GM19099 (cell line): ENCODE measurements around the gene ATXN10.
A peak's percentile ranks its signal among the peaks of the same experiment; 100 is the strongest.

Experiments
- POLR2A ChIP-seq: IDR thresholded peaks from 3 replicates; pipeline ENCODE4 v1.6.1; 2011; ENCODE audit warnings: low read depth; ENCODE audit not compliant: insufficient read length; ENCODE audit errors: extremely low read depth

The ATXN10 gene

DNA sequence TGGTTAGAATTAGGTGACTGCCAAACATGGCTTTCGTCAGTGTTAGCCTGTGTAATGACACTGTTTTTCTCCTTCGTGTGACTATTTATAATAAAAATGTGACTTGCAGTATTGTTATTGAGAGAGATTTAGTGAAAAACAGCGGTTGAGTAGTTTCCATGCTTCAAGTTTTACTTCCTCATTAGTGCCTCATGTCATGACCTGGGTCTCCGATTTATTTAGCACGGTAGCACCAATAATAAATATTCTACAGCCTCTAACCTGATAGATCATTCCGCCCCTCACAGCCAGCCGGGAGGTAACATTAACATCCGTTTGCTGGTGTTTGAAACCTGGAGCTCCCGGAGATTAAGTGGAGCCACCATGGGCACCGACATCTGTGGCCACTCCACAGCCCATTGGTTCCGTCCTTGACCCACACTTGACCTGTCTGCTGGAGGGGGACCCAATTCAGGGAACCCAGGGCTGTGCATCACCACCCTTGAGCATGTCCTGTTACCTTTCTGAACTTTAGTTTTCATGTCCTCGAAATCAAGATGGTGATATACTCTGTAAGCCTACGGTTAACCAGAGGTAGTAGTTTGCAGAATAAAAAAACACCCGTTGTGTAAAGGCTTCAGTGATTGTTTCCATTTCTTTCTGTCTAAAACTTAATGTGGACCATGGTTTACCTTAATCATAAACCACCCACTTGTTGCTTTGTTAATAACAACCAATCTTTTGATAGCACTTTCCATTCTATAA is 104.1 kb downstream of the ATXN10 start:
- TF ChIP-seq POLR2A: peak; percentile 38

DNA sequence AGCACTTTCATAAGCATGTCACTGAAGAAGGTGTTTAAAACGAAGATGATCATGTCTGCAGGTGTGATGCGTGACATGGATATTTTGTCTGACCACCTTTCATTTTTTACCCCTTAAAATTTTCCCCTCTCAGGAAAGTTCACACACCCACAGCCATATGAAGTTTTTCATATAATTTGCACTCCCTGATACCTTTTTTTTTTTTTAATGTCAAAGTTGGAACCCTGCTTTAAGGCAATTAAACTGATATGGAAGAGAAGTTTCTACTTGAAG is 104.6 kb downstream of the ATXN10 start:
- no peak for TF ChIP-seq POLR2A

DNA sequence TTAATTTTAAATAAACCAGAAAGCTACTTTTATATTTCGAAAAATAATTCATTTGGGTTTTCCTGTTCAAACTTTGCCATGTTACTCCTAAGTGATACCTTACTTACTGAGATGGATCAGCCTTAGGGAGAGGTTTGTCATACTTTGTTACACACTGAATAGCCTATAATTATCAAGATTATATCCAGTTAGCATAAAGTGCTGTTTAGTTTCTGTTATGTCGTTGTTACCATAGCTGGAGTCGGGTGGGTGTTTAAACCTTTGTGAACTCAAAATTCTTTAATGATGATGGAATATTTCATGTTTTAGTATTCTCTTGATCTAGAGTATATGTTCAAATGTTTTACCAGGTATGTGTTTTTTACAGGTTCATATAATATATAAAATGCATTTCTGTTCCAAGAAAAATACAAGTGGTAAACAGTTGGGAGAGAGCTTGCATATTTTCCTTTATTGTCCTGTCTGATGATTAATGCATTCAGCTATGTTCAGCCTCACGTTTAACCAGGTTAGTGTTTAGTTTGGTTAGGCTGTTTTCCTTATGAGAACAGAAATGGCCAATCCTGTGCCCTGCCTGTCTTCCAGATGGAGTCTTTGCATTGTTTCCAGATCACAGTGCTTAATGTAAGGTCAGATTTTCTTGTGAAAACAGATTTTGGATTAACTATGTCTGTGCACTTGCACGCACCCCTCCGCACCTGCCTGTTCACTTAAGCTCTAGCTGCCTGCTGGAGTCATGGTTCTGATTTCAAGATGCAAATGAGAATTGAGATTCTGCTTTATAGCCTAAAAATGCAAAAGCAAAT is 105.6 kb downstream of the ATXN10 start:
- no peak for TF ChIP-seq POLR2A

DNA sequence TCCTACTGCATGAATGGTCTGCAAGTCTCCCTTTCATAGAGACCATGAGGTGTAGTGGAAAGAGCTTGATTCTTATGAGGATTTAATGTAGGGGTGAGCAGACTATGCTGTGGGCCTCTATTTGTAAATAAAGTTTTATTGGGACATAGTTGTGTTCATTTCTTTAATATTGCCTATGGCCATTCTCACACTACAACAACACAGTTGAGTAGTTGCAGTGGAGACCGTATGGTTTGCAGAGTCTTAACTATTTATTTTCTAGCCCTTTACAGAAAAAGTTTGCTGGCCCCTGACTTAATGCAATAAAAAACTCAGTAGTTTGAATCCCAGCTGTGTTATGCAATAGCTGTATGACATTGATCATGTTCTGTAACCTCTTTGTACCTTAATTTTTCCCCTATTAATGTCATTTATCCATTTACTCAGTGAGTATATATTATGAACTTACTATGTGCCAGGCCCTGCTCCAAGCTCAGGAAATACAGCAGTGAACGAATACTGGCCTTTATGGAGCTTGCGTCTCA is 106.3 kb downstream of the ATXN10 start:
- no peak for TF ChIP-seq POLR2A

DNA sequence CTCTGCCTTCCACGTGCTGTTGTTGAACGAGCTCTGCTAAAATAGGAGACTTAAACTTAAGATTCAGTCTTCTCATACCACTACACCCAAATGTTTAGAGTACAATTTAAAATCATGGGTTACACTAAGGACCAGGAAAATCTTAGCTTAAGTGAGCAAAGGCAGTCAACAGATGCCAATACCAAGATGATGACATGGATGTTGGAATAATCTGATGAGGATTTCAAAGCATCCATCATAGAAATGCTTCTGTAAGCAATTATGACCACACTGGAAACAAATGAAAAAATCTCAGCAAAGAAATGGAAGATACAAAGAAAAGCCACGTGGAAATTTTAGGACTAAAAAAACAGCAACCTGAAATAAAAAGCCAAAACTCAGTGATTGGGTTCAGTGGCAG is 109.8 kb downstream of the ATXN10 start:
- TF ChIP-seq POLR2A: no peak

DNA sequence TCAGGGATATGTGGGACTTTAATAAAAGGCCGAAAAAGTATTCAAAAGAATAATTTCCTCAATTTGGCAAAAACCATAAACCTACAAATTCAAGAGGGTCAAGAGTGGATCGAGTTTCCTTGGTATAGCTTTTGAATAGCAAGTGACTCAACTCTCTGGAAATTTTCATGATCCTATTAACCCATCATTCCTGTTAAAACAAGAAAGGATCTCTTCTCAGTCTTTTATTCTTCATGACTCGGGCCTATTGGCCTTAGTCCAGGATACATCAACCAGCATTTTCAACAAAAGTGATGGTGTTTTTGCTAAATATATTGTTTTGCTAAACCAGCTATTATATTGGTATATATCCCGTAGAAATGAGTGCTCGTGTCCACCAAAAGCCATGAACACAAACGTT is 110.3 kb downstream of the ATXN10 start:
- no peak for TF ChIP-seq POLR2A

DNA sequence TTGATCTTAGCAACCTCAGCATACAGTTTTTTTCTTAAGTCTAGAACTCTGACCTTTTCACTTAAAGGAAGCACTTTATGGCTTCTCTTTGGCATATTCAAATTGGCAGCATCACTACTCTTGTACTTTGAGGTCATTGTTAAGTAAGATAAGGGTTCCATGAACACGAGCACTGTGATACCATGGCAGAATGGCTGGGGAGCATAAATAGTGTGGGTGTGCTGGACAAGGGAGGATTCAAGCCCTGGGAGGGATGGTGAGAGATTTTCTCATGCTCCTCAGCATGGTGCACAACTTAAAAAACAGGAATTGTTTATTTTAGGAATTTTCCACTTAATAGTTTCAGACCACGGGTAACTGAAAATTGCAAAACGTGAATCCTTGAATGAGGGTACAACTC is 111.4 kb downstream of the ATXN10 start:
- TF ChIP-seq POLR2A: no peak

DNA sequence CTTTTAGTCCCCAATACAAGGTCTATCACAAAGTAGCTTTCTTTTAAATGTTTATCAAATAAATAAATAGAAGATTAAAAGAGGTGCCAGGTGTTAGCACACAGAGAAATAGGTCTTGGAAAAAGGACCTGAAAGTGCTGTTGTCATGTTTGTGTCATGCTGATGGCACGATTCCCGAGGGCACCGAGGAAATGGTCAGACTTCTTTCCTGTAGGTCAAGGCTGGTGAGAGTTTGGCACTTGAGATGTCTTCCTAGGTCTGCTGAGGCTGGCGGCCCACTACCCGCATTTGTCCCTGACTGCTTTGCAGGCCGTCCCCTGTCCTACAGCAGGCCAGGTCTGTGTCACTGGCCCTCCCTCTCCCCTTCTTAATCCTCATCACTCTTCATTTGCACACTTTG is 112.1 kb downstream of the ATXN10 start:
- TF ChIP-seq POLR2A: no peak

DNA sequence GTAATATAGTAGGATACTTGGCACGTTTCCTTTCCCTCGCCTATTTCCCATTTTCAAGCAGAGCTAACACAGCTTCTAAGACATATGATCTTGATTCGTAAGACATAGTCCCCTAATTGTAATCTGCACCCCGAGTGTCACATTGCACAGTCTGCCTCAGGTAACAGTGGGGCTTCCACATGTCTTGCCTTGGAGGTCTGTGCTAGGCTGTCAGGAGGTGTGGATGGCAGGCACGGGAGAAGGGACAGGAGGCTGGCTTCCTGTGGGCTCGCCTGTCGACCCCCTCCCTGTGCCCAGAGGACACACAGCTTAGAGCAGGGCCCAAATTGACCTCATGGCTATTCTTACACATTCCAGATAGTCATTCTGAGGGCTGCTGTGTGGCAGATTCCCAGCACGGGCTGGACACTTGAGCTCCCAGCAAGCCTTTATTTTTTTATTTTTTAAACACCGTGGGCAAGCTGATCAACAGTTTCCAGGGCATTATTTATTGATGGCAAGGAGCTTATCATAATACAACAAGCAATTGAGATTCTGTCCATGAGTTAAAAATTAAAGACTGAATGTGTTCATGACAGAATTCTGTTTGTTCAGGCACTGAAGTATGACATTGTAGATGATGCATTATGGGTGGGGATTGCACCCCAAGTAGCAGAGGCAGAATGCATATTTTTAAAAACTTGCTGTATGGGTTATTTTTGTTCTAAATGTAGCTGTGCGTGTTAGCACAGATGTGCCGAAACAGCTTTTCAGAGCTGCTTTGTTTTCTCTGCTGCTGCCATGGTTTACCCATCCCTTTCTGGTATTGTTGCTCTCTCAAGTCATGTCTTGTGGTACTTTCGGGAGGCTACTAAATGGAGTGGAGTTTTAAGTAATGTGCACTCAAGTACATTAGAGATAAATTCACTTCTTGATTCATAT is 113.0 kb downstream of the ATXN10 start:
- no peak for TF ChIP-seq POLR2A

DNA sequence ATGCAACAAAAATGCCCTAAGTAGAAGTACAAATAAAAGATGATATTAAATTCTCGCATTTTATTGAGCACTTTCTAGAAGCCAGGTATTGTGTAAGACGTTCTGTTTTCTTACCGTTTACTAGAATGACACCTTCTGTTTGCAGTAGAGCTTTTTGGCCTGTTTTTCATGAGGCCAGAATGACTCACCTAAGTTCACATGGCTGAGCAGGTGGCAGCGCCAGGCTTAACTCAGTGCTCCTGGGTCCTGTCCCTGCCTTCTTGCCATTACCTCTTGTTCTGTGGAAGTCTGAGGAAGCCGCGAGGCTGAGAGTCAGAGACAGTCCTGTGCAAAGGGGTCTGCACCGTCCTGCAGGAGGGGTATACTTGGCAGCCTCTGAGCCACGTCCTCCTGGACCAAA is 113.8 kb downstream of the ATXN10 start:
- no peak for TF ChIP-seq POLR2A

DNA sequence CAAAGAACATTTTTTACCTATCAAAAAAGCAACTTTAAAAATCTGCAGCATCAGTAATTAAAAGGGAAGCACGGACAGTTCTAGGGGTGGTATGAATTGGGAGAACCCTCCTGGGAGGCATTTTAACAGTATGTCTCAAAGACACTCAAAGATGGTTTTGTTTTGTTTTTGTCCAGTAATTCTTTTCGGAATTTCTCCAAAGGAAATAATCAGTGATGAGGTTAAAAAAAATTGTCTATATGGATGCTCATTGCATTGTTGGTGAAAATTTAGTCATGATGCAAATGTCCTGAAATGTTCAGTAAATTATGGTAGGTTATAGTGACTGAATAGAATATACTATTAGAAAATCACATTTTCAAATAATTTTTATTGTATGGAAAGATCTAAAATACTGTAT is 115.1 kb downstream of the ATXN10 start:
- TF ChIP-seq POLR2A: no peak

DNA sequence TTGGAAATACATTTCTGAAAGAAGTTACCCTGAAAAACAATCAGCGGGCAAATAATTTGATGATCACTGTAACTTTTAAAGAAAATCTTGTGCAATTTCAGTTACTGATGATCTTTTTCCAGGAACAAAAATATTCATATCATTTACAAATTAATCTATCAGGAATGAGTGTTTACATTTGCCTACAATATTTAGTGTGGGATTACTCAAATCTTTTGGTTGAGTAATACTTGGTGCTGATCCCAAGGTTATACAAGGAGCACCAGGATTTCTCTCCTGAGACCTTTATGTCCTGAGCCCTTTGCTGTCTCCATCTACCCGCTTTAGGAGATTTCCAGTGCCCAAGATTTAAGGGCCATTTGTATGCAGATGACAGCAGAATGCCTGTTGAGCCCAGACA is 116.1 kb downstream of the ATXN10 start:
- no peak for TF ChIP-seq POLR2A

DNA sequence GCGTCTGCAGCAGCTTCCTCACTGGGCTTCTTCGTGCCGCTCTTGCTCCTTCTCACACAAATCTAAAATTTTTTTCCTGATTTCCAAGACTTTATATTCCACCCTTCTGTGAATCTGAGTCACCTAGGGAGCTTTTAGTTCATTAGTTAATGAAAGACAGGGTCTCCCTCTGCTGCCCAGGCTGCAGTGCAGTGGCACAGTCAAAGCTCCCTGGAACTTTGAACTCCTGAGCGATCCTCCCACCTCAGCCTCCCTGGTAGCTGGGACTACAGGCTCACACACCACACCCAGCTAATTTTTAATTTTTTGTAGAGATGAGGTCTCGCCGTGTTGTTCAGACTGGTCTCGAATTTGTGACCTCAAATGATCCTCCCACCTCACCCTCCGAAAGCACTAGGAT is 116.9 kb downstream of the ATXN10 start:
- no peak for TF ChIP-seq POLR2A

DNA sequence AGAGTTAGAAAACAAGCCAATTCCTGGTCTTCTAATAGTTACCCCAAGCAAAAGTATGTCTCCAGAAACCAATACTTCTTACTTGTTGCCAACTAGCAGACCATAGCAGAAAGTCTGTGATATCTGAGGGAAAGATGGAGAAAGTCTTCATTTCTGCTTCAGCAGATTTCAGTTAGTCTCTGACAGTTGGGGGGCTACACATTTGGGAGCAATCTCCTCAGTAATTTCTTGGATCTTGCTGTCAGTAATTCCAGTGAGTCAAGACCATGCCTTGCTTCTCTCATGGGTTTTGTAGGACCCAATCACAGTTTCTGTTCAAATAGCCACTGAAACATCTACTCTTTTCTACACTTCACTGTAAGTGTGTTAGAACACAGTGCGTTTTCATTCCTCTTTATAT is 118.8 kb downstream of the ATXN10 start:
- no peak for TF ChIP-seq POLR2A

DNA sequence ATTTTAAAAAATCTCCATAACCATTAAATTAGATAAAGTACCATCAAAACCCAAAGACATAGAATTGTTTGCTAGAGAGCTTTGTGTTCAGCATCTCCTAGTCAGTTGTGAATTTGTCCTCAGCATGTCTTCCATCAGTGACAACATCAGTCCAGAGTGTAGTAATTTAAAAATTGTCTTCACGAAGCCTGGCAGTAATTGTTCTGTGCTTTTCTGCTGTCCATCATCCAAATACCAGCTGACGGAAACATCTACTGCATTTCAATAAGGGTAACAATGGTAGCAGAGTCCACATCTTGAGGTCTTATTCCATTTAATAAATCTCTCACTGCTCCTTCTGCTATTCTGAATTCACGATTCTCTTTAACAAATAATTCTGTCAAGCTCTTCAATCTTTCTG is 121.5 kb downstream of the ATXN10 start:
- TF ChIP-seq POLR2A: no peak
